Neutrophil (primary cell): ENCODE measurements around the gene IDH1.
A peak's percentile ranks its signal among the peaks of the same experiment; 100 is the strongest.
"Not testable (repeated sequence)": the region's sequence is repeated elsewhere in the genome, so short reads cannot be mapped to it uniquely, and the experiment has no call there.

Source experiments
- H3K27ac ChIP-seq: fragments of 200-600 bp; sonication (generic); 2 replicates; pipeline ENCODE4 v1.5.1; 2016; ENCODE audit warnings: mild to moderate bottlenecking, moderate library complexity
- H3K27me3 ChIP-seq: fragments of 200-600 bp; sonication (generic); 2 replicates; pipeline ENCODE4 v1.6.0; 2016; ENCODE audit warnings: mild to moderate bottlenecking
- H3K36me3 ChIP-seq: fragments of 200-600 bp; sonication (generic); 2 replicates; pipeline ENCODE4 v1.5.1; 2017
- H3K4me1 ChIP-seq, 2 experiments: fragments of 200-600 bp in 1 of 2; sonication (generic) in 1 of 2; 1 replicate in 1 of 2; 2 replicates in 1 of 2; pipeline versions ENCODE4 v1.5.1 to v1.6.1; 2013 to 2016; ENCODE audit warnings: low read depth in 1 of 2, low read length in 1 of 2, mild to moderate bottlenecking in 1 of 2, moderate library complexity in 1 of 2; ENCODE audit not compliant: control insufficient read depth in 1 of 2, insufficient read depth in 1 of 2
- H3K4me3 ChIP-seq, 2 experiments: fragments of 200-600 bp in 1 of 2; sonication (generic) in 1 of 2; 1 replicate in 1 of 2; 2 replicates in 1 of 2; pipeline ENCODE4 v1.5.1; 2013 to 2016; ENCODE audit warnings: low read depth in 1 of 2, low read length in 1 of 2, mild to moderate bottlenecking in 1 of 2, moderate library complexity in 1 of 2
- H3K9me3 ChIP-seq: fragments of 200-600 bp; sonication (generic); 2 replicates; pipeline ENCODE4 v1.5.1; 2016
- TF ChIP-seq, protein P1 (sequence below): fragments of 200-600 bp; sonication (generic); IDR thresholded peaks from 2 replicates; pipeline ENCODE4 v1.5.1; 2016; ENCODE audit warnings: antibody characterized with exemption

IDH1 gene

DNA sequence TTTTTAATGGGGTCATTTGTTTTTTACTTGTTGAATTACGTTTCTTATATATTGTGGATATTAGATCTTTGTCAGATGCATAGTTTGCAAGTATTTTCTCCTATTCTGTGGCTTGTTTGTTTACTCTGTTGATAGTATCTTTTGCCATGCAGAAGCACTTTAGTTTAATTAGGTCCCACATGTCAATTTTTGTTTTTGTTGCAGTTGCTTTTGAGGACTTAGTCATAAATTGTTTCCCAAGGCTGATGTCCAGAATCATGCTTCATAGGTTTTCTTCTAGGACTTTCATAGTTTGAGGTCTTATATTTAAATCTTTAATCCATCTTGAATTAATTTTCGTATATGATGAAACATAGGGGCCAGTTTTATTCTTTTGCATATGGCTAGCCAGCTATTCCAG, 24.4 kb upstream of the IDH1 start:
- Histone ChIP-seq H3K9me3 (no peaks in the 10 kb centered on the region), H3K27ac (no peak overlapping the region), H3K4me3 (no peak overlapping the region), H3K27me3 (no peaks in the 10 kb centered on the region), H3K4me1 (no peaks in the 10 kb centered on the region), H3K36me3 (peaks cover 90% of the 10 kb centered on the region)
- TF ChIP-seq, protein P1, sequence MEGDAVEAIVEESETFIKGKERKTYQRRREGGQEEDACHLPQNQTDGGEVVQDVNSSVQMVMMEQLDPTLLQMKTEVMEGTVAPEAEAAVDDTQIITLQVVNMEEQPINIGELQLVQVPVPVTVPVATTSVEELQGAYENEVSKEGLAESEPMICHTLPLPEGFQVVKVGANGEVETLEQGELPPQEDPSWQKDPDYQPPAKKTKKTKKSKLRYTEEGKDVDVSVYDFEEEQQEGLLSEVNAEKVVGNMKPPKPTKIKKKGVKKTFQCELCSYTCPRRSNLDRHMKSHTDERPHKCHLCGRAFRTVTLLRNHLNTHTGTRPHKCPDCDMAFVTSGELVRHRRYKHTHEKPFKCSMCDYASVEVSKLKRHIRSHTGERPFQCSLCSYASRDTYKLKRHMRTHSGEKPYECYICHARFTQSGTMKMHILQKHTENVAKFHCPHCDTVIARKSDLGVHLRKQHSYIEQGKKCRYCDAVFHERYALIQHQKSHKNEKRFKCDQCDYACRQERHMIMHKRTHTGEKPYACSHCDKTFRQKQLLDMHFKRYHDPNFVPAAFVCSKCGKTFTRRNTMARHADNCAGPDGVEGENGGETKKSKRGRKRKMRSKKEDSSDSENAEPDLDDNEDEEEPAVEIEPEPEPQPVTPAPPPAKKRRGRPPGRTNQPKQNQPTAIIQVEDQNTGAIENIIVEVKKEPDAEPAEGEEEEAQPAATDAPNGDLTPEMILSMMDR = no peak

DNA sequence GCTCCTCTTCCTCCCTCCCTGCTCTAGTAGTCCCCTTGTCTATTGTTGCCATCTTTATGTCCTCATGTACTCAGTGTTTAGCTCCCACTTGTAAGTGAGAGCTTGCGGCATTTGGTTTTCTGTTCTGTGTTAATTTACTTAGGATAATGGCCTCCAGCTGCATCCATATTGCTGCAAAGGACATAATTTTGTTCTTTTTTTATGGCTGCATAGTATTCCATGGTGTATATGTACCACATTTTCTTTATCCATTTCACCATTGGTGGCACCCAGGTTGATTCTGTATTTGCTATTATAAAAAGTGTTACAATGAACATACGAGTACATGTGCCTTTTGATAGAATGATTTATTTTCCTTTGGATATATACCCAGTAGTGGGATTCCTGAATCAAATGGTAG, 23.7 kb upstream of the IDH1 start:
- TF ChIP-seq, protein P1 = no peak
- H3K9me3 ChIP-seq = no peaks in the 10 kb centered on the region
- H3K27me3 ChIP-seq = no peaks in the 10 kb centered on the region
- no peak overlapping the region for H3K27ac ChIP-seq
- no peaks in the 10 kb centered on the region for H3K4me1 ChIP-seq
- H3K36me3 ChIP-seq = peaks cover 93% of the 10 kb centered on the region
- no peak overlapping the region for H3K4me3 ChIP-seq

DNA sequence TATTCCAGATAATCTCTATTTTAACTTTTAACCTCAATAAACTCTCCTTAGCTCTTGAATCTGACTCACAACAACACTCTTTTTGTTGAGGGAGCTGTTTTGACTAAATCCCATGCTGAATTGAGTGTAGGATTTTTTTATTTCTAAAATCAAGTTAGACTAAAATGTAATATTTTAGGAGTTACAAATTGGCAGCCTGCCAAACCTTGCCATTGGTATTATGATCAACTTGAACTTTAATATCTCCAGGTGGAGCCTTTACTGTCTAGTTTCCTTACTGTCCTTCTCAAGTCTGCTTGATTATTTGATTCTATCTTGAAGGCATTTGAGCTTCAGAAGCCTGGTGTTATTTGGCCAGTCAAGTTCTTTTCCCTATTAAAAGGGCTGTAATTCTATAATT, 19.9 kb upstream of the IDH1 start:
- Histone ChIP-seq H3K9me3 (no peaks in the 10 kb centered on the region), H3K36me3 (peaks cover 73% of the 10 kb centered on the region)

DNA sequence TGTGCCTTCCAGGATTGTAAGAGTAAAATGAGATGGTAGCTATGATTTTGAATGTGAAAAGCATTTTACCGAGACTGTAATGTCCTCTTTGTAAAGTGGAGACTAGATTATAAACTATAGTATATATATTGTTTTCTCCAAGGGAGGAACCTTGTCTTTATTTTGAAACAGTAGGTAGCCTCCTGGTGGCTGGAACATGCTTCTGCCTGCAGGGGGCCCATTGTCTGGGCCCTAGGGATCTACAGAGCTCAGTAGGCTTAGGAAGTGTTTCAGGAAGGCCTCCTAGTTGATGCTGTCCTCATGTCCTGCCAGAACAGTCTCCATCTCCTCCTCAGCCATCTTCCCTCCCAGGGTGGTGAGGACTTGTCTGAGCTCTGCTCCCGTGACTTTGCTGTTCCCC, 14.2 kb upstream of the IDH1 start:
- H3K27me3 ChIP-seq = no peaks in the 10 kb centered on the region
- H3K4me3 ChIP-seq = peak overlapping the region in 1 of 2 experiments; percentile 12
- TF ChIP-seq, protein P1 = no peak
- peaks cover 39% of the 10 kb centered on the region in 2 experiments for H3K4me1 ChIP-seq
- H3K9me3 ChIP-seq = no peaks in the 10 kb centered on the region
- peak overlapping the region; percentile 94 for H3K27ac ChIP-seq
- H3K36me3 ChIP-seq = peaks cover 20% of the 10 kb centered on the region

More for the DNA sequence above, 19.9 kb upstream of the IDH1 start:
- TF ChIP-seq, protein P1 = no peak
- Histone ChIP-seq H3K4me3 (no peak overlapping the region), H3K27me3 (no peaks in the 10 kb centered on the region), H3K27ac (no peak overlapping the region), H3K4me1 (no peaks in the 10 kb centered on the region)

DNA sequence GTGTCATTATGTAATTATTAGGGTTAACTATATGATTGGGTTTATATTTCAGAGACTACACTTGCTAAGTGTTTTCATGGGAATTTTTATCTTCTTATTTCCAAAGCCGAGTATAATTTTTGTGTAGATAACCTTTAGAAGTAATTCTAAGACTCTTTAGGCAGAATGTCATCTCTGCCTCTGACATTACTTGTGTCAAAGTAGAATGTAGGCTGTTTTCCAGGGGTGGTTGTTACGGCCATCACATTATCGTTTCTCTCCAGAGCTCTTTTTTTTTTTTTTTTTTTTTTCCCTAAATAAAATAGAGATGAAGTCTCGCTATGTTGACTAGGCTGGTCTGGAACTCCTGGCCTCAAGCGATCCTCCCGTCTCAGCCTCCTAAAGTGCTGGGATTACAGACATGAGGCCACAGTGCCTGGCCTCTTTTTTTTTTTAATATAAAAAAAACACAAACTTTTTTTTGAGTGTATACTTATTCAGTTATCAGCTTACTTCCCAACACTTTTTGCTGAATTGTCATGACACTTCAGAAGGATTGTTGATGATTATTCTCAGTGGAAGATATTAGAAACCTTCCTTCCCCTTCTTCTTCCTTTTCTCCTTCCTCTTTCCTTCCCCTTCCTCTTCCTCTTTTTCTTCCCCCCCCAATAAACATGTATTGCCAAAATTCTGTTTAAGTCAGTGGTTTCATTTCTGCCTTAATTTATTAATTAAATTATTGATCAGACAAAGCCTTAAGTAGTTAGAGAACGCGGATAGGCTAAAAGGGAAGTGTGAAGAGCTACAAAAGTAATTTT, 13.5 kb upstream of the IDH1 start:
- Histone ChIP-seq H3K4me1 (peaks cover 39% of the 10 kb centered on the region in 2 experiments), H3K9me3 (no peaks in the 10 kb centered on the region), H3K36me3 (peaks cover 13% of the 10 kb centered on the region), H3K27ac (peak overlapping the region; percentile 94), H3K27me3 (no peaks in the 10 kb centered on the region), H3K4me3 (peak overlapping the region in 1 of 2 experiments; percentile 12)
- TF ChIP-seq, protein P1 = no peak

DNA sequence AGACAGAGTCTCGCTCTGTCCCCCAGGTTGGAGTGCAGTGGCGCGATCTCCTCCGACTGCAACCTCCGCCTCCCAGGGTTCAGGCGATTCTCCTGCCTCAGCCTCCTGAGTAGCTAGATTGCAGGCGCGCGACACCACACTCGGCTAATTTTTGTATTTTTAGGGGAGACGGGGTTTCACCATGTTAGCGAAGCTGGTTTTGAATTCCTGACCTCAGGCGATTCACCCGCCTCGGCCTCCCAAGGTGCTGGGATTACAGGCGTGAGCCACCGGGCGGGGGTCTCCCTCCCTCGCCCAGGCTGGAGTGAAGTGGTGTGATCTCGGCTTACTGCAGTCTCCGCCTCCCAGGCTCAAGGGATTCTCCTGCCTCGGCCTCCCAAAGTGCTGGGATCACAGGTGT, 12.7 kb upstream of the IDH1 start:
- not testable (repeated sequence) for H3K36me3 ChIP-seq, H3K27me3 ChIP-seq, H3K9me3 ChIP-seq
- Histone ChIP-seq H3K27ac (peak overlapping the region; percentile 94), H3K4me1 (peaks cover 39% of the 10 kb centered on the region in 2 experiments), H3K4me3 (peak overlapping the region; percentile 87 to 90)
